ENCODE results near the gene FAM89B. TPM values are rescaled to one million over a fixed set of nuclear protein-coding genes. Genes with fewer than 3 reads are reported as not detected.
"Not testable (repeated sequence)": the region's sequence is repeated elsewhere in the genome, so short reads cannot be mapped to it uniquely, and the experiment has no call there.

The FAM89B gene
- total RNA-seq, 2 experiments from 2014 or later = 12.8 to 22.7 TPM

- intact Hi-C loops (cut with DNase I, micrococcal nuclease) = no loop called here
- POLR2A ChIA-PET = interaction anchor here (1.4 kb wide), 1 partner anchor 12 kb away, joined by 5 read pairs; the partner anchor contains the start of gene ZNRD2
- H3K4me3 Mint-ChIP-seq = peak within 1 kb of the TSS; percentile 77
- H3K27me3 Mint-ChIP-seq = no peaks in the 10 kb centered on the region
- DNase-seq (peak; percentile 71), ATAC-seq (peak; percentile 21)
- H3K27ac Mint-ChIP-seq = peak within 1 kb of the TSS; percentile 85
- no peaks in the 10 kb centered on the region for H3K9me3 Mint-ChIP-seq (ENCODE audit: low read depth)
- H3K36me3 Mint-ChIP-seq (ENCODE audit: low read depth) = no peaks in the 10 kb centered on the region
- peaks cover 51% of the 10 kb centered on the region for H3K4me1 Mint-ChIP-seq
- CTCF ChIA-PET = interaction anchor here (0.7 to 1.2 kb wide), 2 partner anchors 8 to 12 kb away, joined by 3 to 4 read pairs; partner anchors contain the start of gene ZNRD2
Measured at GRCh38 chr11:65558002-65558929, 14.1 kb upstream of the FAM89B start, which contains the start of gene LTBP3. Gene LTBP3, minus strand, starts transcription at chr11:65558359. Its CDS starts 400 bp downstream, at chr11:65557959.

DNA sequence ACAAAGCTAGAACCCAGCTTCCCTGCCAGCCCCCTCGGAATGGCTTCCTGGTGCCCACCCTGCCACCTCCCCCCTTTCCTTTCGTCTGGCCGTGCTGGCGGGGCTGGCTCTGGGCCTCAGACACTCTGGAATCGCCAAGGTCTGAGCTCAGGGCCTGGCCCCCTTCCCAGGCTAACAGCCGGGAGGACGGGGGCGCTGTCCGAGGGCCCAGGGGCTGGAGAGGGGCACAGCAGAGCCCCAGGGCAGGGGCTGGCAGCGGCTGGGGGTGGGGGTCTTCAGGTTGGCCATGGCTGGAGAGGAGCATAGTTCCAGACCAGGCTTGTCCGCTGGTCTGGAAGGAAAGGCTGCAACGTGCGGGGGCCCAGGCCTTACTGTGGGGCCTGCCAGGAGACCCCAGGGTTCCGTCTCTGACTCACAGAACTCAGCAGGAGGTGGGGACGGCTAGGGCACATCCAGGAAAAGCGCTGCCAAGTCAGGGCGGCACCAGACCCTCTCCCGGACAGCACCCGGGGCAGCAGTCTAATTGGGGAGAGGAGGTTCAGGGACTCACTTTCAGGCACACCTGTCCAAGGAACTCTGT, 13.3 kb upstream of the FAM89B start:
- peak overlapping the region; percentile 58 for H3K27ac Mint-ChIP-seq

GRCh38 chr11:65559535-65559934, 12.8 kb upstream of the FAM89B start:
- Mint-ChIP-seq H3K4me1 (peaks cover 52% of the 10 kb centered on the region), H3K36me3 (ENCODE audit: low read depth) (no peaks in the 10 kb centered on the region), H3K27me3 (no peaks in the 10 kb centered on the region), H3K9me3 (ENCODE audit: low read depth) (no peaks in the 10 kb centered on the region), H3K4me3 (no peak overlapping the region), H3K27ac (no peak overlapping the region)
- POLR2A ChIA-PET = interaction anchor here (0.5 to 1.4 kb wide), 2 partner anchors 10 to 80 kb away, joined by 5 to 8 read pairs; partner anchors contain the start of gene ZNRD2
- DNase-seq (peak; percentile 60), ATAC-seq (peak; percentile 68)
- intact Hi-C loops (cut with DNase I, micrococcal nuclease) = no loop called here
- CTCF ChIA-PET = interaction anchor here (0.6 to 1.4 kb wide), 4 partner anchors 11 to 486 kb away, joined by 3 to 4 read pairs (median 4); partner anchors contain the start of gene ZNRD2

More for the DNA sequence above, 13.3 kb upstream of the FAM89B start:
- DNase-seq (no peak), ATAC-seq (no peak)
- Mint-ChIP-seq H3K4me3 (peak overlapping the region; percentile 77), H3K4me1 (peaks cover 56% of the 10 kb centered on the region), H3K27me3 (no peaks in the 10 kb centered on the region), H3K9me3 (ENCODE audit: low read depth) (no peaks in the 10 kb centered on the region), H3K36me3 (ENCODE audit: low read depth) (no peaks in the 10 kb centered on the region)
- POLR2A ChIA-PET = interaction anchor here (0.5 to 1.4 kb wide), 2 partner anchors 11 to 80 kb away, joined by 5 to 8 read pairs; partner anchors contain the start of gene ZNRD2
- intact Hi-C loops (cut with DNase I, micrococcal nuclease) = no loop called here
- CTCF ChIA-PET = interaction anchor here (1.2 kb wide), 1 partner anchor 11 kb away, joined by 4 read pairs; the partner anchor contains the start of gene ZNRD2

- ChIA-PET POLR2A (interaction anchor here (0.6 to 1.4 kb wide), 2 partner anchors 10 to 784 kb away, joined by 3 to 5 read pairs; partner anchors contain the start of gene ZNRD2), CTCF (interaction anchor here (0.6 to 1.4 kb wide), 6 partner anchors 10 to 486 kb away, joined by 3 to 6 read pairs (median 4); partner anchors contain the start of genes FAM89B and ZNRD2)
- H3K27ac Mint-ChIP-seq = peak overlapping the region; percentile 30
- ATAC-seq = peak; percentile 8
- H3K9me3 Mint-ChIP-seq (ENCODE audit: low read depth) = no peaks in the 10 kb centered on the region
- H3K27me3 Mint-ChIP-seq = no peaks in the 10 kb centered on the region
- DNase-seq = no peak
- H3K4me3 Mint-ChIP-seq = no peak overlapping the region
- no peaks in the 10 kb centered on the region for H3K36me3 Mint-ChIP-seq (ENCODE audit: low read depth)
- intact Hi-C loops (cut with DNase I, micrococcal nuclease) = no loop called here
- peaks cover 51% of the 10 kb centered on the region for H3K4me1 Mint-ChIP-seq
Measured at GRCh38 chr11:65559951-65560537, 12.3 kb upstream of the FAM89B start.

- no peak for ATAC-seq
- no peaks in the 10 kb centered on the region for H3K27me3 Mint-ChIP-seq
- CTCF ChIA-PET = interaction anchor here (1.0 to 1.4 kb wide), 4 partner anchors 11 to 27 kb away, joined by 3 to 6 read pairs (median 4); partner anchors contain the start of gene FAM89B
- no peak overlapping the region for H3K4me3 Mint-ChIP-seq
- H3K9me3 Mint-ChIP-seq (ENCODE audit: low read depth) = no peaks in the 10 kb centered on the region
- POLR2A ChIA-PET = interaction anchor here (0.6 kb wide), 2 partner anchors 243 to 785 kb away, joined by 3 read pairs; no protein-coding TSS in a partner anchor
- peaks cover 2% of the 10 kb centered on the region for H3K36me3 Mint-ChIP-seq (ENCODE audit: low read depth)
- peak overlapping the region; percentile 26 for H3K27ac Mint-ChIP-seq
- no peak for DNase-seq
- intact Hi-C loops (cut with DNase I, micrococcal nuclease) = no loop called here
- H3K4me1 Mint-ChIP-seq = peaks cover 51% of the 10 kb centered on the region
Measured at GRCh38 chr11:65560555-65561418, 11.6 kb upstream of the FAM89B start.

DNA sequence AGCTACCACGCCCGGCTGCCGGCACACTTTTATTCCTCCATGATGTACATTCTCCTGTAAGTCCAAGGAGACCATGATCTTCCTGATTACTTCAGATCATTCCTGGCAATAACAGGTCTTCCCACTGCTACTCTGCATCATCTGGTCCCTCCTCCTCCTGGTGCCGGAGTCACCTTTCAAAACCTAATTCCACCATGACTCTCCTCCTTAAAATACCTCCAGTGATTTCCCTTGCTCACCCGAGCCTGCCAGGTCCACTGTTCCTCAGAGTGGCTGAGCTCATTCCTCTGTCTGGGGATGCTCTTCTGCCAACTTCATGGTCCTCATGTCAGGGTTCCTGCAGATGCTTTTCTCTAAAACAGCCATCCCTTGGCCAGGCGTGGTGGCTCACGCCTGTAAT, 10.3 kb upstream of the FAM89B start:
- no peaks in the 10 kb centered on the region for H3K27me3 Mint-ChIP-seq
- peaks cover 51% of the 10 kb centered on the region for H3K4me1 Mint-ChIP-seq
- ChIA-PET POLR2A (no interaction called here), CTCF (interaction anchor here (1.4 kb wide), 1 partner anchor 16 kb away, joined by 4 read pairs; no protein-coding TSS in a partner anchor)
- no peak for ATAC-seq
- intact Hi-C loops (cut with DNase I, micrococcal nuclease) = no loop called here
- peaks cover 3% of the 10 kb centered on the region for H3K36me3 Mint-ChIP-seq (ENCODE audit: low read depth)
- H3K27ac Mint-ChIP-seq = no peak overlapping the region
- no peak for DNase-seq
- H3K4me3 Mint-ChIP-seq = no peak overlapping the region
- no peaks in the 10 kb centered on the region for H3K9me3 Mint-ChIP-seq (ENCODE audit: low read depth)

- ATAC-seq = no peak
- peaks cover 48% of the 10 kb centered on the region for H3K4me1 Mint-ChIP-seq
- no peaks in the 10 kb centered on the region for H3K27me3 Mint-ChIP-seq
- no peak overlapping the region for H3K27ac Mint-ChIP-seq
- no peaks in the 10 kb centered on the region for H3K9me3 Mint-ChIP-seq (ENCODE audit: low read depth)
- CTCF ChIA-PET = interaction anchor here (0.6 to 1.4 kb wide), 5 partner anchors 10 to 1753 kb away, joined by 3 to 4 read pairs (median 4); partner anchors contain the start of gene FAM89B
- DNase-seq = peak; percentile 49
- intact Hi-C loops (cut with DNase I, micrococcal nuclease) = no loop called here
- POLR2A ChIA-PET = interaction anchor here (0.6 kb wide), 2 partner anchors 91 to 1140 kb away, joined by 5 to 7 read pairs; no protein-coding TSS in a partner anchor
- peaks cover 3% of the 10 kb centered on the region for H3K36me3 Mint-ChIP-seq (ENCODE audit: low read depth)
- H3K4me3 Mint-ChIP-seq = no peak overlapping the region
Measured at GRCh38 chr11:65562788-65563187, 9.6 kb upstream of the FAM89B start.

DNA sequence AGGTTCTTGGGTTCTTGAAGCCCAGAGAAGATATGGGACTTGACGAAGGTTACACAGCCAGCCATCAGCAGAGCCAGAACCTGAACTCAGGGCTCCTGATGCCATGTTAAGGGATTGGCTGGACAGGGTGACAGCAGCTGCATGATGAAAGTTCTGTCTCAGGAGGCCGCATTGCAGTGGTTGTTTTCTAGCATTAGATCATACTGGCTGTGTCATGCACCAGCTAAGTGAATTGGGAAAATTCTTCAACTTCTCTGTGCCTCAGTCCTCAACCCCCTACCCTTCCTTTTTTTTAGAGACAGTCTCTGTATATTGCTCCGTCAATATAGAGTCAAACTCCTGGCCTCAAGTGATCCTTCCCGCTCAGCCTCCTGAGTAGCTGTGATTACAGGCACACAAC, 8.7 kb upstream of the FAM89B start:
- H3K27me3 Mint-ChIP-seq = no peaks in the 10 kb centered on the region
- CTCF ChIA-PET = interaction anchor here (0.6 to 1.4 kb wide), 5 partner anchors 9 to 144 kb away, joined by 3 to 4 read pairs (median 4); partner anchors contain the start of gene FAM89B
- H3K36me3 Mint-ChIP-seq (ENCODE audit: low read depth) = peaks cover 8% of the 10 kb centered on the region
- ATAC-seq (no peak), DNase-seq (no peak)
- peaks cover 54% of the 10 kb centered on the region for H3K4me1 Mint-ChIP-seq
- no peaks in the 10 kb centered on the region for H3K9me3 Mint-ChIP-seq (ENCODE audit: low read depth)
- H3K4me3 Mint-ChIP-seq = no peak overlapping the region
- intact Hi-C loops (cut with DNase I, micrococcal nuclease) = no loop called here
- H3K27ac Mint-ChIP-seq = peak overlapping the region; percentile 65
- POLR2A ChIA-PET = interaction anchor here (0.6 kb wide), 1 partner anchor 92 kb away, joined by 7 read pairs; no protein-coding TSS in a partner anchor

GRCh38 chr11:65564879-65565559, 7.3 kb upstream of the FAM89B start:
- ATAC-seq; H3K27me3 Mint-ChIP-seq; DNase-seq; H3K9me3 Mint-ChIP-seq (ENCODE audit: low read depth); intact Hi-C loops (cut with DNase I, micrococcal nuclease): not testable (repeated sequence)
- peak overlapping the region; percentile 94 for H3K27ac Mint-ChIP-seq
- ChIA-PET CTCF (interaction anchor here (0.6 to 2.9 kb wide), 8 partner anchors 10 to 90 kb away, joined by 3 to 13 read pairs (median 6); partner anchors contain the start of gene EHBP1L1), POLR2A (interaction anchor here (1.1 kb wide), 1 partner anchor 63 kb away, joined by 3 read pairs; no protein-coding TSS in a partner anchor)
- H3K4me1 Mint-ChIP-seq = peaks cover 50% of the 10 kb centered on the region
- peaks cover 15% of the 10 kb centered on the region for H3K36me3 Mint-ChIP-seq (ENCODE audit: low read depth)
- peak overlapping the region; percentile 49 for H3K4me3 Mint-ChIP-seq

All from activated CD4-positive, alpha-beta T cell treated with anti-CD3 and anti-CD28 coated beads for 36 hours (primary cell).